C4-2B (cell line): Measurements from ENCODE around the gene NEDD4.

ENCODE experiments used
- CTCF ChIP-seq: fragments of 450-650 bp; conservative IDR thresholded peaks from 2 replicates; pipeline ENCODE4 v1.5.1; 2017; ENCODE audit warnings: mild to moderate bottlenecking
- ZFX ChIP-seq: fragments of 450-650 bp; IDR thresholded peaks from 2 replicates; pipeline ENCODE4 v1.6.1; 2017

GRCh38 chr15:55916666-55917409 is 76.6 kb downstream of the NEDD4 start:
- TF ChIP-seq CTCF (no peak), ZFX (no peak)
